SK-N-SH (cell line): ENCODE measurements around the gene TEAD4.

Experiments
- CHD2 ChIP-seq: fragments of 150-350 bp; IDR thresholded peaks from 2 replicates; pipeline ENCODE4 v1.6.1; 2018; ENCODE audit warnings: low read length; ENCODE audit not compliant: partially characterized antibody
- CTCF ChIP-seq: fragments of 200-600 bp; sonication (generic); IDR thresholded peaks from 2 replicates; pipeline ENCODE4 v1.6.1; 2017; ENCODE audit warnings: antibody characterized with exemption, mild to moderate bottlenecking, moderate library complexity
- EP300 ChIP-seq, 2 experiments: IDR thresholded peaks; 2 replicates each; pipeline versions ENCODE4 v1.4.0 to v1.6.1; 2012; ENCODE audit warnings: borderline replicate concordance in 1 of 2, low read depth in 1 of 2, low read length in 1 of 2
- EZH2phosphoT487 ChIP-seq: fragments of 200-600 bp; sonication (generic); IDR thresholded peaks from 2 replicates; pipeline ENCODE4 v1.6.1; 2017; ENCODE audit warnings: low read depth, mixed run types, mild to moderate bottlenecking, antibody characterized with exemption, moderate library complexity, borderline replicate concordance
- FOXM1 ChIP-seq: IDR thresholded peaks from 2 replicates; pipeline ENCODE4 v1.4.0; 2012; ENCODE audit warnings: low read depth, mild to moderate bottlenecking
- PBX3 ChIP-seq: IDR thresholded peaks from 2 replicates; pipeline ENCODE4; 2012
- REST ChIP-seq: IDR thresholded peaks from 2 replicates; pipeline ENCODE4 v1.6.1; 2012; ENCODE audit warnings: mild to moderate bottlenecking, low read depth, low read length, moderate library complexity
- RFX5 ChIP-seq: IDR thresholded peaks from 2 replicates; pipeline ENCODE4 v1.6.1; 2012; ENCODE audit warnings: mild to moderate bottlenecking, improper control_type of control experiment, low read length
- SIN3A ChIP-seq: IDR thresholded peaks from 2 replicates; pipeline ENCODE4 v1.6.1; 2012; ENCODE audit warnings: low read depth, mild to moderate bottlenecking, low read length, moderate library complexity, borderline replicate concordance
- TAF1 ChIP-seq: IDR thresholded peaks from 2 replicates; pipeline ENCODE4 v1.6.1; 2012; ENCODE audit warnings: low read depth, mild to moderate bottlenecking, low read length, moderate library complexity, borderline replicate concordance
- USF1 ChIP-seq: IDR thresholded peaks from 2 replicates; pipeline ENCODE4 v1.4.0; 2012; ENCODE audit warnings: low read depth, borderline replicate concordance
- USF2 ChIP-seq: fragments of 150-350 bp; IDR thresholded peaks from 2 replicates; pipeline ENCODE4 v1.6.1; 2017; ENCODE audit warnings: antibody characterized with exemption, low read length, low read depth, borderline replicate concordance
- YY1 ChIP-seq: IDR thresholded peaks from 2 replicates; pipeline ENCODE4 v1.4.0; 2012; ENCODE audit warnings: low read depth, mild to moderate bottlenecking

GRCh38 chr12:3069714-3070113, 110.5 kb downstream of the TEAD4 start:
- TF ChIP-seq USF2 (no peak), RFX5 (no peak), EZH2phosphoT487 (no peak), CTCF (no peak), FOXM1 (no peak), SIN3A (no peak), EP300 (IDR thresholded peaks at IDR 0.05; ENCODE audit: borderline replicate concordance in 1 of 2, low read depth in 1 of 2, low read length in 1 of 2) (no peak), CHD2 (no peak), TAF1 (no peak), USF1 (no peak), PBX3 (no peak), YY1 (no peak), REST (no peak)
